GM21447 (cell line): ENCODE results near the gene RAB14.

Source experiments
- ATAC-seq: cut with Tn5 transposase; IDR thresholded peaks from one replicate; pipeline ENCODE4 v1.9.1; 2021; ENCODE audit not compliant: unreplicated experiment

RAB14 gene

GRCh38 chr9:121220996-121221663 is 19.5 kb upstream of the RAB14 start:
- ATAC-seq, result no peak

- ATAC-seq, result no peak
Measured at GRCh38 chr9:121219530-121219929, 17.9 kb upstream of the RAB14 start.

GRCh38 chr9:121218357-121219027 is 16.8 kb upstream of the RAB14 start:
- no peak for ATAC-seq

GRCh38 chr9:121217609-121218292 is 16.1 kb upstream of the RAB14 start:
- peak; percentile 70 for ATAC-seq

- ATAC-seq, result no peak
Measured at GRCh38 chr9:121216271-121216805, 14.7 kb upstream of the RAB14 start.

GRCh38 chr9:121214005-121214404 is 12.3 kb upstream of the RAB14 start:
- ATAC-seq, result no peak

- no peak for ATAC-seq
Measured at GRCh38 chr9:121213136-121213806, 11.6 kb upstream of the RAB14 start.

GRCh38 chr9:121210536-121210935 is 8.9 kb upstream of the RAB14 start:
- ATAC-seq, result no peak

GRCh38 chr9:121207371-121207940 is 5.8 kb upstream of the RAB14 start:
- ATAC-seq, result peak; percentile 92

- ATAC-seq, result peak; percentile 28
Measured at GRCh38 chr9:121206516-121207370, 5.1 kb upstream of the RAB14 start.

- ATAC-seq, result no peak
Measured at GRCh38 chr9:121204611-121205010, 2.9 kb upstream of the RAB14 start.

GRCh38 chr9:121204121-121204520 is 2.5 kb upstream of the RAB14 start:
- ATAC-seq, result no peak

- peak; percentile 28 for ATAC-seq
Measured at GRCh38 chr9:121201045-121201737, 478 bp downstream of the RAB14 start.

- ATAC-seq, result no peak
Measured at GRCh38 chr9:121200356-121200755, 1.3 kb downstream of the RAB14 start.

- ATAC-seq, result no peak
Measured at GRCh38 chr9:121199921-121200320, 1.7 kb downstream of the RAB14 start.

GRCh38 chr9:121198512-121199042 is 3.1 kb downstream of the RAB14 start:
- ATAC-seq, result no peak

- ATAC-seq, result no peak
Measured at GRCh38 chr9:121197132-121197531, 4.5 kb downstream of the RAB14 start.

- peak; percentile 37 for ATAC-seq
Measured at GRCh38 chr9:121196389-121196788, 5.3 kb downstream of the RAB14 start.

- ATAC-seq, result no peak
Measured at GRCh38 chr9:121194730-121195129, 6.9 kb downstream of the RAB14 start.
